Loucy (cell line): ENCODE results near the gene RPTOR.

ENCODE experiments used
- CTCF ChIP-seq: fragments of 200-600 bp; sonication (generic); conservative IDR thresholded peaks from 2 replicates; pipeline ENCODE4 v1.5.1; 2014; ENCODE audit warnings: mild to moderate bottlenecking, antibody characterized with exemption, low read length
- EZH2phosphoT487 ChIP-seq: fragments of 200-600 bp; IDR thresholded peaks from 2 replicates; pipeline ENCODE4 v1.6.1; 2018; ENCODE audit warnings: antibody characterized with exemption, mild to moderate bottlenecking, moderate library complexity, borderline replicate concordance

- no peak for TF ChIP-seq CTCF
- no peak for TF ChIP-seq EZH2phosphoT487
Measured at GRCh38 chr17:80901319-80901718, 356.7 kb downstream of the RPTOR start.
